ENCODE data around the gene POLDIP2.

Gene POLDIP2

DNA sequence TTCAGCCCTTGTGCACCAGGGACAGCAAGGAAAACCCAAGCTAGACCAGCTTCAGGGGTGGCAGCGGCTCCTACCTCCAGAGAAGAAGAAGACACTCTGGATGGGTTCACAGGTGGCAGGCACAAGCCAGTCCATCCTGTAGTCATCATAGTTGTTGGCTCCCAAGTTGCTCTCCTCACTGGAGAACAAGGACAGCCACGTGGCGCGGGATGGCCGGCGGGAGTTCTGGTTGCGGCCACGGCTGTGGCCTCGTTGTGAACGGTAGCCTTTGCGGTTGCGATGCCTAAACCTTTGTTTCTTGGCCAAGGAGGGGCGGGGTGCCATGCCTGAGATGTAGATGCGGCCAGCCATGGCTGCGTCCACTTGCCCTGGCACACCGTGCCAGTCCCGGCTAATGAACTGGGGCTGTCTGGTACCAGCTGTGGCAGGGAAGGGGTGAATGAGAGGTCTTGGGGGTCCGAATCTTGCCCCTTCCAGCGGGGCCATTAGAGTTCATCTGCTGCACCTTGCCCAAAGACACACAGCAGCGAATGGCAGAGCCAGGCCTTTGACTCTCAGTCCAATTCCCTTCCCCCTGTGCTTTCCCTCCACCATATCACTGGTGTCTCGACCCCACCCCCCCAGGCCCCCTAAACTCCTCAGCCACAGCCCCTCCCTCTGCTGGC is 10.4 kb upstream of the POLDIP2 start:
- no peak for FAIRE-seq
- DNase-seq (ENCODE audit: insufficient read length, low spot score): no peak

- no peak for FAIRE-seq
Measured at GRCh38 chr17:28366605-28367004, 9.3 kb upstream of the POLDIP2 start.

GRCh38 chr17:28365487-28365886 is 8.2 kb upstream of the POLDIP2 start:
- no peak for FAIRE-seq
- no peak for DNase-seq (ENCODE audit: insufficient read length, low spot score)

More at GRCh38 chr17:28366605-28367004, 9.3 kb upstream of the POLDIP2 start:
- DNase-seq (ENCODE audit: insufficient read length, low spot score): no peak

DNA sequence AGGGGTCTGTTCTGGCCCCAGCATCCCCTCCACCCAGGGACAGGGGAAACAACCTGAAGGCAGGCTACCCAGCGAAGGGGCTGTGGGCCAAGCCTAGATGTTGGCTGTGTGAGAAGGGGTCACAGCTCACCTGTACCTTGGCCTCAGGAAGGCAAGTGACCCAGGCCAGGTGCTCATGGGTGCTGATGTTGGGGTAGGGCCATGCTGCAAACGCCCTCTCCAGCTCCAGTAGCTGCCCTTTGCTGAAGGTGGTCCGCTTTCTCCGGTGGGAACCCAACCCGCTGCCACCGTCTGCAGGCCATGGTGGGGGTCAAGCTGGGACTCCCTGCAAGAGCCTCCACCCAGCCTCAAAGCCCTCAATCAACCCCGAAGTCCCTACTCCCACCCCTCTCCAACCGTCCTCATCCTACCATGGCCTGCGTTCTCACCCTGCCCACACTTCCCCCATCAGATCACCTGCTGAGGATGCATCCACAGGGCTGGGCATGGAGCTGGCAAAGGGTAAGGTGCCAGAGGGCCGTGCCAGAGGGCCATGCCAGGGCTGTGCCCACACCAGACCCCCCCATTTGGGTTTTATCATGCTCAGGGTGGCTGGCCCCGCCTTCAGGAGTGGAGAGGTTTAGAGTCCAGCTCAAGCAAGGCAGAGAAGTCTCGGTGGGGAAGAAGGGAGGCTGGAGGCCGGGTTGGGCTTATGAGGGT is 7.5 kb upstream of the POLDIP2 start, which contains the start of gene SEBOX:
Gene SEBOX, minus strand, starts transcription at position 535 of the 699 bp plus-strand sequence. Its CDS starts 48 bp downstream, at position 487.
- FAIRE-seq (no peak), DNase-seq (ENCODE audit: insufficient read length, low spot score) (no peak)

DNA sequence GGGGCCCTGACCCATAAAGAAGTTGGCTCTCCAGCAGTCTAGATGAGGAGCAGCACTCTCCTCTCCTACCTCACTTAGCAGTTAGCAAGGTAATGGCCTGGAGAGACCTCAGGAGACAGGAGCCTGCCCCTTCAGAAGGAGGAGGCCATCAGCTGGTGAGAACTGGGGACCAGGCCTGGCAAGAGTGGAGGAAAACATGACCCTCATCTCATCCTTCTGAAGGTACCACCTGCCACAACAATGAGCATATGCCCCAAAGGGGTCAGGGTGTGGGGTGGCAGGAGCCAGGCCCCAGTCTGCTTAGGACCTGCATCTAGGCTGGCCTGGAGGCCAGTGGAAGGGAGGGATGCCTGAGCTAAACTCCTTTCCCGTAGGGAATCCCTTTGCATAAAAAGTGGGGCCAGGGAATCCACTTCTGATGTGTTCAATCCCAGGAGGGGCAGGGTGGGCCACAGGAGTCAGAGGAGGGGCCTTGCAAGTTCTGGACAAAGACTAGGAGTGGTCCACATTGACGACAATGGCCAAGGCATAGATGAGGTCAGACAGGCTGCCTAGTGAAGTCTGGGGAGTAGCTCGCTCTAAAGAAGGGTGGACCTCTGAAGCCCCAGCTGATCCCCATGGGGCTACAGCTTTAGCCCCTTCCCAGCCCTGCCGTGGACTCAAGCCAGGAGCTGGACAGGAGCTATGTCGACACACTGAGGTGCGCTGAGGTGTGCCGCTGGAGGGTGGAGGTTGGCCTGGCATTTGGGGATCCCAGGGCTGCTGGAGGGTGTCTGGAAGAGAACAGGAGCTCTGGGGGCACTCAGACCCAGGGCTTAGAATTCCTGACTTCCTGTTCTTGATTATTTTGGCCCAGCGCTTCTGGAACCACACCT is 6.7 kb upstream of the POLDIP2 start:
- DNase-seq (ENCODE audit: insufficient read length, low spot score) (no peak), FAIRE-seq (no peak)

GRCh38 chr17:28363186-28363585 is 5.9 kb upstream of the POLDIP2 start:
- no peak for FAIRE-seq
- no peak for DNase-seq (ENCODE audit: insufficient read length, low spot score)

- FAIRE-seq: no peak
- DNase-seq (ENCODE audit: insufficient read length, low spot score): no peak
Measured at GRCh38 chr17:28357901-28358197, 522 bp upstream of the POLDIP2 start.

GRCh38 chr17:28350271-28350670 is 7.1 kb downstream of the POLDIP2 start:
- DNase-seq (ENCODE audit: insufficient read length, low spot score) (no peak), FAIRE-seq (no peak)

GRCh38 chr17:28348979-28349378 is 8.3 kb downstream of the POLDIP2 start:
- FAIRE-seq: no peak

DNA sequence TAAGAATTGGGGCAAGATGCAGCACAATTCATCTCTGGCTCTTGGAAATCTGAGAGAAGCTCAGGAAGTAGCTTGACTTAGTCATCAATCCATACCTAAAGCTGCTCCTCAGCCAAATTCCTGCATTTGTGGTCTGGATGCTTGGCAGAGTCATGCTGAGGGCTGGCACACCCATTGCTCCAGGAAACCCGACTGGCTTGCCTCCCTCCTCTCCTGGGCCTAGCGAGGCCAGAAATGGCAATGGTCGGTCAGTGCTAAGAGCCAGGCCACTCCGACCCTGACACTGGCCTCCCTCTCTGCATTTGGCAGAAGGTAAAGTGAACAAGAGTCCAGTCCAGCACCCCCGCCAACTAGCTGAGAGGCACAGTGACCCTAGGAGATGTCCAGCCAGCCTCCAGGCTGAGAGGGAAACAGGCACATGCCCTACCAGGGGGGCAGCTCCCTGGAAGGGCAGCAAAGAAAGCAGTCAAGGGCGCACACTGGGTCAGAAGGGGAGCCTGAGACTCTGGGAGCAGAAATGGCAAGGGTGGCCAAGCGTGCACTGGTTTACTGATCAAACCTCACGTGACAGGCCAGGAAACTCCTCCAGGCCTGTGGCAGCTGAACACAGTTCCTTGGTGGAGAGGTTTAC is 10.0 kb downstream of the POLDIP2 start:
- no peak for DNase-seq (ENCODE audit: insufficient read length, low spot score)
- FAIRE-seq: no peak

More at GRCh38 chr17:28348979-28349378, 8.3 kb downstream of the POLDIP2 start:
- DNase-seq (ENCODE audit: insufficient read length, low spot score): no peak

- FAIRE-seq: no peak
Measured at GRCh38 chr17:28346746-28347246, 10.5 kb downstream of the POLDIP2 start.

DNA sequence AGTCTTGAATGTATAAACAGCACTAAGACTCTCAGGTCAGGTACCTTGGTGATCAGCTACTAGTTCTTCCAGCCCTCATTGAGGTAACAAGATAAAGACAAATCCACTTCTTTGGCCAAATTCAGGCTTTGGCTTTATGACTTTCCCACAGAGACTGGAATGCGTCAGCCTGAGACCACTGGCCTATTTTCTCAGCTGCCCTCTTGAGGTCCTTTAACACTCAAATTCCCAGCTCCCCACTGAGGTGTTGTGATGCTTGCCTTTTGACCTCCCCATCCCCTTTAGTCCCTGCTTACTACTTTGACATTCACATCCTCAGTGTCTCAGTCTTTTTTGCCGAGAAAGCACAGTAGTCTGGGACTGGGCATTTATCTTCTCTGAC is 11.1 kb downstream of the POLDIP2 start:
- FAIRE-seq: no peak
- DNase-seq (ENCODE audit: insufficient read length, low spot score): no peak

More at GRCh38 chr17:28346746-28347246, 10.5 kb downstream of the POLDIP2 start:
- DNase-seq (ENCODE audit: insufficient read length, low spot score): no peak

DNA sequence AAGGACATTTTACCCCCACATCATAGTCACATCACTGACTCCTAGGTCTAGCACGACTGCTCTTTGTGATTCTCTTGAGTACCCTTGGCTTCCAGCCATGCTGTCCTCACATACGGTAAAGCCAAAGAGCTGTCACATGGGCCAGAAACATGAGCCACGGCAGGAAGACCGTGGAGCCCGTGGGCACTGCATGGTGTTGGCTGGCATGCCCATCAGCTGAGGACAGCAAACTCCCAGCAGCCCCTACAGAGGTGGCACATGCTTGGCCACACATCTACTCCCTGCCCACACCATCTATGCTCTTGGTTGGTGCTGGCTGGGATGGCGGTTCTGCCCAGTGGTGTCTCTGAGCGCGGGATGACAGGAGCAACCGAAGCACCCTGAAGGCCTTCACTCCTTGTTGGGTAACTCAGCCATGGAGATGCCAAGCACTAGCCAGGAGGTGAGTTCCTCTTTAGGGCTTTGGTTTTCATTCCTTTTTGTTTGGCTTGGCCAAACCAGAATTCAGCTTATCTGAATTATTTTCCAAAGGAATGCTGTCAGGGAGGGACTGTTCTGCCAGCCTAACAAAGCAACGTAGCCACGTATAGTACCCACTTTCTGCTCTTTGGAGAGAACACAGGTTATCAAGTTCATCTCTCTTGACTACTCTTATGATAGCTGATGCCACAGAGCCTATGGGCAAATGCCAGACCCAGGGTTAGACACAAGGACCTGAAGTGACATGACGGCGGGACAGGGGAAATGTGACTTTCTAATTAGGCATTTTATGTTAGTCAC is 11.7 kb downstream of the POLDIP2 start:
- no peak for DNase-seq (ENCODE audit: insufficient read length, low spot score)
- FAIRE-seq: no peak

- FAIRE-seq (no peak), DNase-seq (ENCODE audit: insufficient read length, low spot score) (no peak)
Measured at GRCh38 chr17:28344435-28344901, 12.9 kb downstream of the POLDIP2 start.

GRCh38 chr17:28344011-28344410 is 13.3 kb downstream of the POLDIP2 start:
- DNase-seq (ENCODE audit: insufficient read length, low spot score): no peak
- FAIRE-seq: no peak

DNA sequence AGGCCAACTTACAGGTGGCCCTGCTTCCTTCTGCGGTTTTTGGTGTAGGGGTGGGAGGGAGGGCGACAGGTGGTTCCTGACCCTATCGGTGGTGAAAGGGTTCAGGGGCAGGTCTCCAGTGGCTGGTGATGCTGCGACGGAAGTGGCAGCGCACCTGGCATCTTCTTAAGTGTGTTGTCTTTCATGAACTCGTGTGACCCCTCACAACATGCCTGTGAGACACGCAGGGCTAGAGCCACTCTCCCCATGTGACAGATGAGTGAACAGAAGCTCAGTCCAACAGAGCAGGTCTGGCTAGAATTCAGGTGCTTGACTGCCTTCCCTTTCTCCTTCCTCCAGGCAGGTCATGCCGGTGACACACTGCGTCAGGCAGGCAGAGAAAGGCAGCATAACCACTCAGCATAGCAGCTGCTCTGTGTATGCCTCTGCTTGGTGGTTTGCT is 13.8 kb downstream of the POLDIP2 start:
- no peak for DNase-seq (ENCODE audit: insufficient read length, low spot score)
- no peak for FAIRE-seq

- FAIRE-seq (no peak), DNase-seq (ENCODE audit: insufficient read length, low spot score) (no peak)
Measured at GRCh38 chr17:28342313-28342712, 15.0 kb downstream of the POLDIP2 start.

DNA sequence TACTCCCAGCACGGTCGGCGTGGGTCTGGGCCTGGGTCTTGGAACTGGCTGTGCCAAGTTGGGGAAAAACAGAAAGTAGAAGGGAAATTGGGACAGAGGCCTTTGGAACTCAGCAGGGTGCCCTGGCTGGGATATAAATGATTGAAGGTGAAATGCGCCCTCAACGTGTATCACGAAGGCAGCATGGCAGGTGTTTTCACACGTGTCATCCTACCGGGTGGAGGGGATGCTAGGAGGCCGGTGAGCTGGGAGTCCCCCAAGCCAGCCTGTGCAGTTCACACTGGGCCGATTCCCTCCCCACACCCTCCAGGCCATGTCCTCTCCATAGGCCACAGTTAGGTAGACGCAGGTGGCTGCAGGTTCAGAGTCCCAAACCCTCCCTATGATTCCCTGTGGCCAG is 15.8 kb downstream of the POLDIP2 start:
- DNase-seq (ENCODE audit: insufficient read length, low spot score) (no peak), FAIRE-seq (no peak)

DNA sequence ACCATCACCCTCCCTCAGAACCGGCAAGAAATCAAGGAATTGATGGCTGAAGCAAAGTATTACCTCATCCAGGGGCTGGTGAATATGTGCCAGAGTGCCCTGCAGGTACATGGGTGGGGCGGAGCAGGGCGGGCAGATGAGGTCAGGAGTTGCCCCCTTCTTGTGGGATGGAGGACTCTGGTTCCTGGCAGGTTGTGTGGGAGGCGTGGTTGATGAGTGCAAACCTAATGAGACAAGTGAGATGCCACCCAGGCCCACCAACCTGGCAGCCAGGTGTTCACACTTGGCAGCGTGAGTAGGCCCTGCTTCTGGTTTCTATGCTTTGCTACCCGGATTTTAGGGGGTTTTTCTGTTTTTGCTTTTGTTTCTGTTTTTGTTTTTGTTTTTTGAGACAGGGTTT is 17.0 kb downstream of the POLDIP2 start:
- no peak for DNase-seq (ENCODE audit: insufficient read length, low spot score)
- FAIRE-seq: no peak

GRCh38 chr17:28339431-28339830 is 17.9 kb downstream of the POLDIP2 start:
- no peak for DNase-seq (ENCODE audit: insufficient read length, low spot score)
- no peak for FAIRE-seq

Measured in GM19239 (cell line).